Heart right ventricle (tissue), 16 donors: ENCODE data around the gene LRG1. TPM values are rescaled to one million over a fixed set of nuclear protein-coding genes. Genes with fewer than 3 reads are reported as not detected.
A peak's percentile ranks its signal among the peaks of the same experiment; 100 is the strongest.

Source experiments
- ATAC-seq, 8 donors: fragments of 200-7000 bp; cut with Tn5 transposase; one replicate each; pipeline ENCODE4 v1.9.1; 2020; ENCODE audit warnings: mild to moderate bottlenecking in 8 of 8, moderate library complexity in 8 of 8, moderate number of reproducible peaks in 1 of 8
- DNase-seq, 2 donors: peaks; one replicate each; pipeline ENCODE4 v3.0.0-alpha.2; 2020
- H3K27ac ChIP-seq, 10 donors: fragments of 200-600 bp; sonication (generic) in 2 of 10; one replicate each; pipeline versions ENCODE4 v1.5.0 to v1.8.0; 2020 to 2022; ENCODE audit warnings: mild to moderate bottlenecking in 3 of 10
- H3K27me3 ChIP-seq, 7 donors: fragments of 200-600 bp; one replicate each; pipeline ENCODE4 v1.8.0; 2021 to 2022; ENCODE audit warnings: mild to moderate bottlenecking in 2 of 7
- H3K36me3 ChIP-seq, 9 donors: fragments of 200-600 bp; sonication (generic) in 1 of 9; one replicate each; pipeline versions ENCODE4 v1.5.0 to v1.8.0; 2020 to 2022; ENCODE audit warnings: mild to moderate bottlenecking in 2 of 9
- H3K4me1 ChIP-seq, 9 donors: fragments of 200-600 bp; sonication (generic) in 1 of 9; one replicate each; pipeline versions ENCODE4 v1.5.0 to v1.8.0; 2020 to 2022; ENCODE audit warnings: mild to moderate bottlenecking in 4 of 9
- H3K4me3 ChIP-seq, 10 donors: fragments of 200-600 bp; sonication (generic) in 2 of 10; one replicate each; pipeline versions ENCODE4 v1.5.0 to v1.8.0; 2020 to 2022; ENCODE audit warnings: mild to moderate bottlenecking in 7 of 10, moderate library complexity in 2 of 10
- H3K9me3 ChIP-seq, 11 donors: fragments of 200-600 bp in 10 of 11; sonication (generic) in 2 of 11; one replicate each; pipeline versions ENCODE4 v1.5.0 to v1.8.0; 2013 to 2022; ENCODE audit warnings: mild to moderate bottlenecking in 2 of 11, control low read depth in 1 of 11, moderate library complexity in 1 of 11
- WGBS, 2 donors: extraction: QIAGEN DNeasy Blood & Tissue Kit; methylation state at CpG; one replicate each; pipeline ENCODE4 v1.1.7; 2013; ENCODE audit warnings: inconsistent platforms in 1 of 2; 5-methylcytosine and 5-hydroxymethylcytosine counted together
- intact Hi-C, 10 donors: fragments of 100-400 bp; cut with DNase I; formaldehyde crosslinking; loops; one replicate each; pipeline versions ENCODE4 v1.11.1 to v1.14.2; 2022
- polyA plus RNA-seq, 2 donors: library from polyadenylated mRNA; stranded (reverse); fragments of 200-250 nt; gene quantifications; one replicate each; pipeline ENCODE4 v1.2.3, GENCODE V29; 2013
- total RNA-seq, 10 donors: library from RNA; stranded (reverse); fragmentation: NEBNext Ultra II Directional in 3 of 10; extraction: Animal tissue kit (Norgen Biotek cat#: 25700) in 3 of 10; gene quantifications; one replicate each; pipeline versions ENCODE4 v1.2.1 to v1.2.4, GENCODE V29; 2021 to 2023
- TF ChIP-seq, protein P1 (sequence below), 9 donors: fragments of 200-600 bp; sonication (generic) in 2 of 9; IDR thresholded peaks; one replicate each; pipeline versions ENCODE4 v1.5.0 to v1.8.0; 2021 to 2022; ENCODE audit warnings: antibody characterized with exemption in 9 of 9, mild to moderate bottlenecking in 5 of 9, moderate library complexity in 1 of 9
- donor health status: Arrhythmogenic right ventricular cardiomyopathy.
- donor health status: ischemic (EF 13 %, LVEDD 7.1; RV severe dilation, severe dysfunction).
- donor health status: healthy with polysubstance abuse.
- donor health status: DM: no; HTN: yes; CAD: no.
- donor health status: DM: no; HTN: no; CAD: no.
- donor health status: ischemic (EF 25% LVEDD 6.9; RV normal size, moderate dysfunction).
- donor health status: ischemic (EF 25% LVEDD 5.7; RV mildly dilated, moderate dysfunction).
- donor health status: healthy.
- donor health status: DM: yes; HTN: yes; CAD: no.
- donor health status: Ischemic cardiomyopathy.
- donor health status: ischemic (EF 35%, LVEDD 5.7; RV mildly dilated, moderate dysfunction).
- donor health status: nonischemic (EF 11% LVEDD 7.7; RV severe dilation, severe dysfunction).
- donor health status: DM: yes; HTN: yes; CAD: no.
- donor health status: PGD.
- donor health status: ischemic (EF 29% LVEDD 5.4; RV normal size, mild dysfunction).
- donor health status: nonischemic (EF 23%, LVEDD 6.1; RV moderate dilation, normal function).

The LRG1 gene
- total and polyA plus RNA-seq, 12 donors: 0.06 to 1.3 (median 0.29) TPM

GRCh38 chr19:4512070-4512469 is 27.8 kb downstream of the LRG1 start:
- Histone ChIP-seq H3K36me3 (peaks cover 0 to 49% (median 4%) of the 10 kb centered on the region in 9 donors), H3K9me3 (no peaks in the 10 kb centered on the region), H3K4me1 (peaks cover 1 to 27% (median 7%) of the 10 kb centered on the region in 9 donors), H3K27me3 (no peaks in the 10 kb centered on the region), H3K4me3 (no peak overlapping the region), H3K27ac (peak overlapping the region in 1 of 10 donors; percentile 31)
- ATAC-seq (peak in 1 of 8 donors; percentile 6), DNase-seq (no peak)
- WGBS, 2 donors: 91 to 92% methylated on average over 17 of the region's 17 CpGs
- intact Hi-C loops: no loop called here
- TF ChIP-seq, protein P1, sequence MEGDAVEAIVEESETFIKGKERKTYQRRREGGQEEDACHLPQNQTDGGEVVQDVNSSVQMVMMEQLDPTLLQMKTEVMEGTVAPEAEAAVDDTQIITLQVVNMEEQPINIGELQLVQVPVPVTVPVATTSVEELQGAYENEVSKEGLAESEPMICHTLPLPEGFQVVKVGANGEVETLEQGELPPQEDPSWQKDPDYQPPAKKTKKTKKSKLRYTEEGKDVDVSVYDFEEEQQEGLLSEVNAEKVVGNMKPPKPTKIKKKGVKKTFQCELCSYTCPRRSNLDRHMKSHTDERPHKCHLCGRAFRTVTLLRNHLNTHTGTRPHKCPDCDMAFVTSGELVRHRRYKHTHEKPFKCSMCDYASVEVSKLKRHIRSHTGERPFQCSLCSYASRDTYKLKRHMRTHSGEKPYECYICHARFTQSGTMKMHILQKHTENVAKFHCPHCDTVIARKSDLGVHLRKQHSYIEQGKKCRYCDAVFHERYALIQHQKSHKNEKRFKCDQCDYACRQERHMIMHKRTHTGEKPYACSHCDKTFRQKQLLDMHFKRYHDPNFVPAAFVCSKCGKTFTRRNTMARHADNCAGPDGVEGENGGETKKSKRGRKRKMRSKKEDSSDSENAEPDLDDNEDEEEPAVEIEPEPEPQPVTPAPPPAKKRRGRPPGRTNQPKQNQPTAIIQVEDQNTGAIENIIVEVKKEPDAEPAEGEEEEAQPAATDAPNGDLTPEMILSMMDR (IDR thresholded peaks at IDR 0.05): no peak

DNA sequence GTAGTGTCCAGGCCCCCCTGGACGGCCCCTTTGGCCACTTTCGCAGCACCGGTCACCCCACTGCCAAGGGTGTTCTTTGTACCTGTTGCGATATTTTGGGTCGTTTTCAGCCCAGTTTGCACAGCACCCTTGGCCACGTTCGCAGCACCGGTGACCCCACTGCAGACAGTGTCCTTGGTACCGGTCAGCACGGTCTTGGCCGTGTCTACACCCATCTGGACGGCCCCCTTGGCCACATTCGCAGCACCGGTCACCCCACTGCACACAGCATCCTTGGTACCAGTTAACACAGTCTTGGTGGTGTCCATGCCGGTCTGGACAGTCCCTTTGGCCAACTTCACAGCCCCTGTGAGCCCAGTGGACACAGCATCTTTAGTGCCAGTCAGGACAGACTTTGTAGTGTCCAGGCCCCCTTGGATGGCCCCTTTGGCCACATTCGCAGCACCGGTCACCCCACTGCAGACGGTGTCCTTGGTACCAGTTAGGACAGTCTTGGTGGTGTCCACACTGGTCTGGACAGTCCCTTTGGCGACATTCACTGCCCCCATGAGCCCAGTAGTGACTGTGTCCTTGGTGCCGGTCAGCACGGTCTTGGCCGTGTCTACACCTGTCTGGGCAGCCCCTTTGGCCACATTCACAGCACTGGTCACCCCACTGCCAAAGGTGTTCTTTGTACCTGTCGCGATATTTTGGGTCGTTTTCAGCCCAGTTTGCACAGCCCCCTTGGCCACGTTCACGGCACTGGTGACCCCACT is 28.4 kb downstream of the LRG1 start:
- intact Hi-C loops: no loop called here
- Histone ChIP-seq H3K36me3 (peaks cover 0 to 55% (median 9%) of the 10 kb centered on the region in 9 donors), H3K4me1 (peaks cover 3 to 29% (median 7%) of the 10 kb centered on the region in 9 donors), H3K9me3 (no peaks in the 10 kb centered on the region), H3K27ac (peak overlapping the region in 1 of 10 donors; percentile 31), H3K4me3 (no peak overlapping the region), H3K27me3 (no peaks in the 10 kb centered on the region)
- 85 to 88% methylated on average over 27 of the region's 27 CpGs for WGBS, 2 donors
- ATAC-seq (peak in 4 of 8 donors; percentile 17 to 27 (median 20)), DNase-seq (no peak)
- TF ChIP-seq, protein P1 (IDR thresholded peaks at IDR 0.05): no peak

DNA sequence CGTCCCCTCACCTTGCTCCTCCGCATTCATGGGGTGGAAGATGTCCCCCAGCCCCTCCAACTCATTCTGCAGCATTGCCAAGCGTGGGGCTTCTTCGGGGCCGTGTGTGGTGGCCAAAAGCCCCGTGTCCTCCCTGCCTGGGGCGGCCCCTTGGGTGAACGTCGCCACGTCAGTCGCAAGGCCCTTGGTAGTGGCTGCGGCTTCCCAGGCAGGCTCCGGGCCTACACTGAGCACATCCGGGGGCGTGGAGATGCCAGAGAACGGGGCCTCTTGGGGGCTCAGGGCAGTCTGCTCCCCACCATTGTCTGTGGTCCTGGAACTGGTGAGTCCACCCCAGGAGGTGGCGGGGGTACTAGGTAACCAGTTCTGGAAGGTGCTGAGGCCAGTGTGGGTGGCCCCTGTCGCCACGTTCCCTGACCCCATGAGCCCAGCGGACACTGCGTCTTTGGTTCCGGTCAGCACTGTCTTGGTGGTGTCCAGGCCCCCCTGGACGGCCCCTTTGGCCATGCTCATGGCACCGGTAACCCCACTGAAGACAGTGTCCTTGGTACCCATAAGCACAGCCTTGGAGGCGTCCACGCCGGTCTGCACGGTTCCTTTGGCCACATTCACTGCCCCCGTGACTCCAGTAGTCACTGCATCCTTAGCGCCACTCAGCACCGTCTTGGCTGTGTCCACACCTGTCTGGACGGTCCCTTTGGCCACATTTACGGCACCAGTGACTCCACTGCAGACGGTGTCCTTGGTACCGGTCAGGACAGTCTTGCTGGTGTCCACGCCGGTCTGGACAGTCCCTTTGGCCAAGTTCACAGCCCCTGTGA is 29.2 kb downstream of the LRG1 start:
- WGBS, 2 donors: 87 to 88% methylated on average over 37 of the region's 37 CpGs
- Histone ChIP-seq H3K4me1 (peaks cover 0 to 25% (median 11%) of the 10 kb centered on the region in 9 donors), H3K36me3 (peaks cover 0 to 56% (median 14%) of the 10 kb centered on the region in 9 donors), H3K9me3 (no peaks in the 10 kb centered on the region), H3K4me3 (no peak overlapping the region), H3K27ac (no peak overlapping the region), H3K27me3 (no peaks in the 10 kb centered on the region)
- TF ChIP-seq, protein P1 (IDR thresholded peaks at IDR 0.05): no peak
- intact Hi-C loops: no loop called here
- ATAC-seq (peak in 5 of 8 donors; percentile 2 to 18 (median 10)), DNase-seq (no peak)

DNA sequence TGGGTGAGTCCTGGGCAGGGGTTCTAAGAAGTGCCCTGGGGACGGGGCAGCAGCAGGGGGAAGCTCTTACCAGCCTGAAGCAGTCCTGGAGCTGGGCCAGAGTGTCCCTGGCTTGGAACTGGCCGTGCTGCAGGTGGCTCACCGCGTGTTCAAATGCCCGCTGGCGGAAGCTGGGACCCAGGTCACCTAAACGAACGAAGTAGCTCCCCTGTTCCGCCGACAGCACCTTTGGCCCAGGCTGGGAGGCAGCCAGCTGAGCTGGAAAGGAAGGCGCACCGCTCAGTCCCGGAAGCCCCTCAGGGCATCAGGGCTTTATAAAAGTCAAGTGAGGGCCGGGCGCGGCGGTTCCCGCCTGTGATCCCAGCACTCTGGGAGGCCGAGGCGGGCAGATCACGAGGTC is 31.1 kb downstream of the LRG1 start:
- 80 to 84% methylated on average over 20 to 21 of the region's 21 CpGs for WGBS, 2 donors
- peak overlapping the region in 1 of 10 donors; percentile 36 for H3K27ac ChIP-seq
- no peak overlapping the region for H3K4me3 ChIP-seq
- no peak for ATAC-seq
- H3K36me3 ChIP-seq: peaks cover 0 to 64% (median 26%) of the 10 kb centered on the region in 9 donors
- TF ChIP-seq, protein P1 (IDR thresholded peaks at IDR 0.05): no peak
- H3K27me3 ChIP-seq: no peaks in the 10 kb centered on the region
- intact Hi-C loops: no loop called here
- no peak for DNase-seq
- no peaks in the 10 kb centered on the region for H3K9me3 ChIP-seq
- peaks cover 0 to 23% (median 11%) of the 10 kb centered on the region in 9 donors for H3K4me1 ChIP-seq
